ELR (cell line): Measurements from ENCODE around the gene LHFPL3.

ENCODE experiments used
- DNase-seq: peaks from one replicate; pipeline ENCODE4 v3.0.0-alpha.2; 2015; ENCODE audit warnings: low read depth

The LHFPL3 gene

DNA sequence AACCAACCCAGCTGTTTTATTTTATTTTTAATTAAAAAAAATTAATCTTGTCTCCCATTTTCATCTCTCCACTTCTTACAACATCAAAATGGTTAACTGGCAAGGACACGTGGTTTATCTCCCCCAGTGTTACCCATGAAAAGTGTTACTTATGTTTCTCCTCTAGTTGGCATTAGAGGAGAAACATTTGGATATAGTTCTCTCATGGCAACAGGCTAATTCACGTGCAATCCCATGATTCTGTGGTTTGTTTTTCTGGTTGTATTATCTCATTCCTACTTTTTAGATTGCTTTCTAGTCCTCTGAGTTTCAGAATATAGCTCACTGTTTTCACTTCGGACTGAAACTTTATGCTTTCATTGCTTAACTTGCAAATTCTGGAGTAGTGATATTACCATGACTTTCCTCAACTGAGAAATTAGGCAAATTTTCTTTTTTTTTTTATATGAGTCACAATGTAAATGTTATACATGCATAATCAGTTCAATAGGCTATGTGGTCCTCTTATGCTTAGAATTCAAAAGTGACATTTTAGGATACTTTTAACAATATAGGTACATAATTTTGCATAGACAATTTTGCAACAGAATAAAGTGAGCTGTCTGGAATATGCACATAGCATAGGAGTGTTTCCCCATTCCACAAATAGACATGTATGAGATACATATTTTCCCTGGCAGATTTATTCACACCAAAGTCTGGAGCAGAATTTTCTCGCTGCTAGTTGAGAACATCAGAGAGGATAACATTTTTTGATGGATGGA is 43.0 kb downstream of the LHFPL3 start:
- no peak for DNase-seq

DNA sequence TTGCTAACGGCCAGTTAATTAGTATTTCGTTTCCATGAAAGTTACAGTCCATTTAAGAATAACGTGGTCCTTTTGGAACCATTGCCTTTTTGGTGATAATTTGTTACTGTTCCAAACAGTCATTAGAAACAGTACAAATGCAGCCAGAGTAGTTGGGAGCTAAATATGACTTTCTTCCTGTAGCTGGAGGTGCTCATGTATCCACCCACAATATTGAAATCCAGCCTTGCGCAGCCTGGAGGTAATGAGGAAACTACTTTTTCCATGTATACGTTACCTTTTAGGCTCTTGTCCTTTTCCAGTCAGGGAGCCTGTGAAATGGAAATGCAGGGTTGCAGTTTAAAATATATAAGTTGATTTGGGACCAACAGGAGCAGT is 43.6 kb downstream of the LHFPL3 start:
- no peak for DNase-seq

DNA sequence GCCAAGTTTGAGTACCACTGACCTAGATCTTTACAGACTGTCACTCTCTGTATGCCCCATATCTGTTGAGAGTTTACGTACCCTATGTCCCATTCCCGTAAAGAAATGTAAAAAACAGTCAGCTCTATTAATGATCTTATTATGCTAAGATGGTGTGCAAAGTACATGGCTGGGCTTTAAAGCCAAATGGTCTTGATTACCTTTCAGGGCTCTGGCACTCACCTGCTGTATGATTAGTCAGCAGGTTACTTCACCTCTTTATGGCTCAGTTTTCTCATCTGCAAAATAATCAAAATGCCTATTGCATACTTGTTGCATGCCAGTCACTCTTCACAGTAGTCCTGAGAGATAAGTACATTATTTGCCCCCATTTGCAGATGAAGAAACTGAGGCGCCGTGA is 54.2 kb downstream of the LHFPL3 start:
- DNase-seq: no peak

DNA sequence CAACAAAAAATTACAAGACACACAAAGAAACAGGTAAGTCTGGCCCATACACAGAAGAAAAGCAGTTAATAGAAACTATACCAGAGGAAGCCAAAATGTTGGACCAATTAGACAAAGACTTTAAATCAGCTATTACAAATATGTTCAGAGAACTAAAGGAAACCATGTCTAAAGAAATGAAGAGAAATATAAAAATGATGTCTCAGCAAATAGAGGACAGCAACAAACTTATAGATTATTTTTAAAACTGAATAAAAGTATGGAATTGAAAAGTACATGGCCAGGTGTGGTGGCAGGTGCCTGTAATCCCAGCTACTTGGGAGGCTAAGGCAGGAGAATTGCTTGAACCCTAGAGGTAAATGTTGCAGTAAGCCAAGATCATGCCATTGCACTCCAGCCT is 58.5 kb downstream of the LHFPL3 start:
- DNase-seq: no peak

DNA sequence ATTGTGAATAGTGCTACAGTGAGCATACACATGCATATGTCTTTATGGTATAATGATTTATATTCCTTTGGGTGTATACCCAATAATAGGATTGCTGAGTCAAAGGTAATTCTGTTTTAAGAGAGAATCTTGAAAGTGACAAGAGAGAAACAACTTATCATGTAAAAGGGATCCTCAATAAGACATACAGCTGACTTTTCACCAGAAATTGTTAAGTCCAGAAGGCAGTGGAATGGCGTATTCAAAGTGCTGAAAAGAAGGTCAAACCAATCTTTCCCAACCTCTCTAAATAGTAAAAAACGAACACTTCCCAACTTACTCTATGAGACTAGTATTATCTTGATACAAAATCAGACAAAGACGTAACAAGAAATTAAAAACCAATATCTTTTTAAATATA is 59.8 kb downstream of the LHFPL3 start:
- no peak for DNase-seq

DNA sequence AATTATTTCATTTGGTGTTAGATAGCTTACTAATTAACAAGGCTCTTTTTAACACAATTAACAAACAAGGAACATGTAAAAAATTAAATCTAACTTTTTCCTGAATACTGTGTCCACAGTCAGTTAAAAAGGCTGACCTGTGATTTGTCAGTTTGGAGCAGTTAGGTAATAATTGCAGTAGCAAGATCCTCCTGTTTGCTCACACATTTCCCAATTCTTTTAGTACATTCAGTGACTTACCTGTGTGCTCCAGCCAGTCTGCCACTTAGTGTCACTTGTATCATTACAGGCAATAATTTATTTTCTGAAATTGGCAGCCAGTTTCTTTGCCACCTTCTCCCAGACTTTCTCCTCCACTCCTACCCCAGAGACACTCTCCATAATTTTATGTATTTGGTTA is 66.8 kb downstream of the LHFPL3 start:
- DNase-seq: no peak

DNA sequence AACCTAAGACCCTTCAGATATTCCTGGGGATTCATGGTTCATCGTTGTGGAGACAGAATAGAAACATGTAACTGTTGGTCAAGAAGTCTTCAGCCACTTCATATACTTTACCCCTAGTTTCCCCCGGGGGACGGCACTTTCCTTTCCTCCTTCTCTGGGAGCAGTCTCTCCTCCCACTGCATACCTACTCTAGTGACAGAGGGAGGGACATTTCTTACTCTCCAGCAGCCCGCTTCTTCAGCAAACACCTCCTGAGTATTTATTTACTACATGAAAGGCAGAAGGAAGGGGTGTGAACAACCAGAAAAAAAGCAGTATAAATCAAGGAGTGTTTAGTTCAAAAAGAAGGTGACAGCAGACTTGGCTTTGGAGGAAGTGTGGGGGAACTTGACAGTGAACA is 69.0 kb downstream of the LHFPL3 start:
- DNase-seq: no peak

DNA sequence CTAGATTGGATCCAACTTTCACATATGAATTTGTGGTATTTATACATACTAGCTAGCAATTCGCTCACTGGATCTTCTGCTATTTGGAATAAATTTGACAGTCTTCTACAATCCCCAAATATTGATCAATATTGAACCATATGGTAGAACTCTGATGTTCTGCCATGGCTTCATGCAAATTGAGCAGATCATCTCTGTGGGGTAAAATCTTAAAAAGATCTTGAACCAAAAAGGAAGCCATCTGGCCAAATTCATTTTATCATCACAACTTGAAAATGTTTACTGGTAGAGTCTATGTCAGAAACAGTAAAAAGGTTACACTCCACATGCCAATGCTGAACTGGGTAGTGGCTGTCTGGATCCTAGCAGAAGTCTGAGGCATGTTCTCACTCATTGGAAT is 80.0 kb downstream of the LHFPL3 start:
- DNase-seq: no peak

DNA sequence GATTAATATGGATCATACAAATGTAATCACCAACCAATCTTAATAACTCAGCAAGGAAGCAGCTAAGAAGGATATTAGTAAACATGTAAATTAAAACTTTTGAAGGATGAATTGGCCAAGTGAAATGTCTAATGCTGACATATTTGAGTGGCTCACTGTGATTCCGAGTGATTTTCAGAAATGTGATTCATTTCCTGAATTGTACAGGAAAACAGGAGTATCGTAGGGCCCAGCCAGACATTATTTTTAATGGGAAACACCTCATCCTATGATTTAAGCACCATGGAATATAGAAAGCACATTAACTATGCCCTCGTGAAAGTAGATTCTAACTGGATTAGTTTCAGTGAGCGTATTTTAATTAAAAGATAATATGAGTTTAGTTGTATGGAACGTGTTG is 82.3 kb downstream of the LHFPL3 start:
- no peak for DNase-seq

DNA sequence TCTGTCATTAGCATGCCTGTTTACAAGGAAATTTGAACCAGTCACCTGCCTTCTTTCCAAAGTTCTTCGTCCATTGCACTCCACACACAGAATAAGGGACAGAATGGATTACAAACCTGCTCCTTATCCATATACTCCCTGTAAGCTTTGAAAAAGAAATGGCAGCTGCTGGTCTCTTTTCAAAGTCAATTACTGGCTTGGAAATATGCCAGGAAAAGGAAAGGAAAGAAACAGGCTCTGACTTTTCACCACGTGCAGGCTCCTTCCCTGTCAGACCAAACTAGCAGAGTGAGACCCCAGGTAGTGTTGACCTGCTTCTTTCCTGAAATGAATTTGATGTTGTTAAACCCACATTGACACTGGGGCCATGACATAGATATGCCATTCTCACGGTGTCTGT is 84.5 kb downstream of the LHFPL3 start:
- no peak for DNase-seq

DNA sequence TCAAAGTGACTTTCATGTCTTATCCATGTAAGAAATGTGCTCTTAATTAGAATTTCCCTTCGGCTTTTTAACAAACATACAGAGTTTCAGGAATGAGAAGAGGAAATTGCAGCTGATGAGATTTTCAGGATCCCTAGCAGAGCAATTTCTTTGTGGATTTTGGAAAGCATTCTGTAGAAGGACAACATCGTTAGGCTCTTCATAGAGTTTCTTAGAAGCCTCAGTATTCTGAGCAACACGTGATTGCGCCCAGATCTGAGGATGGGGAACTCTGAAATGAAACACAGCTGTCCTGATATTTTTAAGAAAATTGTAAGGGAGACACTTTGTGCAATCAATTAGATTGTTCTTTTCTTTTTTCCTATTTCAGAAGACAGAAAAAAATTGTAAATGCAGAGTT is 85.8 kb downstream of the LHFPL3 start:
- no peak for DNase-seq

DNA sequence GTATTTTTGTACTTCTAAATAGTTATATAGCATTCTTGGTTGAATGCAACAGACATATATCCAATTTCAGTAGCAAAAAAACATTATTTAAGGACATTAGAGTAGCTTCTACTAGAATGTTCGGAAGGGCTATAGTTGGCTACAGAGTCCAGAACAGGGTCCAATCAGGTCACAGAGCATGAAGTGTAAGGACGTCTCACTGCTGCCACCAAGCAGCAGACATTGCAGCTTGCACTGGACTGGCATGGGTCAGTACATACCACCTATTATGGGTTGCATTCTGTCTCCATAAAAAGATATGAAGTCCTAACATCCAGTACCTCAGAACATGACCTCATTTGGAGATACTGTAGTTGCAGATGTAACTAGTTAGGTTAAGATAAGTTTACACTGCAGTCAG is 87.3 kb downstream of the LHFPL3 start:
- no peak for DNase-seq

DNA sequence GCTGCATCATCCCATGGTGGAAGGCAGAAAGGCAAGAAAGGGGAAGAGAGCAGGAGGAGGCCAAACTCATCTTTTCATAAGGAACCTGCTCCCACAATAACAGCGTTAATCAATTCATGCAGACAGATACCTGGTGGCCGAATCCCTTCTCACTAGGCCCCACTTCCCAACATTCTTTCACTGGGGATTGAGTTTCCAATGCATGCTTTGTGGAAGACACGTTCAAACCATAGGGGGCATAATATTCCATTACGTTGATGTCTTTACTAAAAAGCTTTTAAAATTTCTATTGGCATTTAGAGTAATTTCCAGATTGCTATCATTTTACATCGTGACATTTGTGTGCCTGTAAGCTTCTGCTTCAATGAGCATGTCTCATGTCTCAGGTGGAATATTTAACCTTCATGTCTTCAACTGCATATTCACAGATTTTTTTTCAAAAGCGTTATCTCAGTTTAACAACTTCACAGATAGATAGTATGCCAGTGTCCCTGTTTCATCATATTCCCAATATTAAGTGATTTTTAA is 88.5 kb downstream of the LHFPL3 start:
- no peak for DNase-seq

DNA sequence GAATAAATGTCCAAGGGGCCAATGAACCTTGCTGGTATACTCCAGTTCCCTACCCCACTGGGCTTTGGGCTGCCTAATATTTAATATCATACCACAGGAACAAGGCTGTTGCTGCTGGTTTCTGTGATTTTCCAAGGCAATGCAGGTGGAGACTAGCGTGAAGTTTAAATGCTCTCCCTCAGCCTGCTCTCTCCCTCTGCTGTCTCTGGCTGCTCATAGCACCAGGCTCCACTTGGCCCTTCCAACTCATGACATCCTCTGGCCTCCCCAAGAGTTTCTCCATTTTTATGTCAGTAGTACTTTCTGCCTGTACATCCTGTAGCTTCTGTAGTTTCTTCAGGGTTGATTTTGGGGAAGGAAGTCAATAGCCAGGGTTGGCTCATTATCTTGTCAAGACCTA is 103.5 kb downstream of the LHFPL3 start:
- no peak for DNase-seq

DNA sequence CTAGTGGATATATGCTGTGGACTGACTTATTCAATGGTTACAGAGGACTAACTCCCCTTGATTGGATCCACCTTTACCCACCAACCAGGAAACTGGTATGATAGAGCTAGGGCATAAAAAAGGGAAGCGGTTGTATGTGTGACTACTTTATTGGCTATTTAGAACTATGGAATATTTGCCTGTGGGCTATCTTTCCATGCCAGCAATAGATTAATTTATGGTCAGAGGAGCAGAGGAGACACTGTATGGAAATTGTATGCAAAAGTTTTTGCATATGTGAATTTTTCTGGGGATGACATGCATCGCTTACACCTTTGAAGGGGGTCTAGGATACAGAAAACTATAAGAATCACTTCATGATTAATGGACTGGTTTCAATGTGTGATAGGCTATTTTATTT is 105.7 kb downstream of the LHFPL3 start:
- no peak for DNase-seq

DNA sequence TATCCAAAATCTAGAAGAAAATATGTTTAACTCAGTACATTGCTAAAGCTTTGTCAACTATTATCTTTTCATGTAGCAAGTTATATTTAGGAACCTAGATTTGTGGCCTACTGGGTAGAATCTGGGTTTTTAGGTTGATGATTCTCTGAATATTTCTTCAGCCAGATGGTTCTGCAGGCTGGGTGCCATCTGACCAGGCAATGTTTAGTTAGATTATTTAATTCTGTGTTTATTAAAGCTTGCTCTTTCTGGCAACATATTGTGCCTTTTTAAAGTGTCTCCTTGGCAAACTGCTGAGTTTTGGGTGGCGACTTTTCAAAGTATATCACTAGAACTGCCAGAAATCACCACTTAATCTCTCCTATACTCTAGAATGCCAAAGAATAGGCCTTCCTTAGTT is 114.1 kb downstream of the LHFPL3 start:
- DNase-seq: no peak

DNA sequence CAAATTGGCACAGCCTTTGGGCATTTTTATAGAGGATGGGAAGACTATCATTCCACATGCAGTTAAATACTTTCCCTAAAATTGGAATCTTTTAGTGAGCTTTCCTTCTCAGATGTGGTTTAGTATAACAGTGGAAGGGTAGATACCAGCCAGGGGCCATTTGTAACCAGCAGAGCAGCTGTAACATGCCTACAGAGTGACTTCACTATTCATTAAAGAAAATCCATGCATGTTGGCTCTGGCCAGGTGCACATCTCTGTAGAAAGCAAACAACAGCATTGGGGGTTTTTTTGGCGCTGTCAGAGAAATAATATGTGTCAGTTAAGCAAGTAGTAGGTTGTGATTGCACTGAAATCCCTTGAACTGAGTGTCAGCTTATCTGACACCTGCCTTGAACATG is 115.6 kb downstream of the LHFPL3 start:
- no peak for DNase-seq

DNA sequence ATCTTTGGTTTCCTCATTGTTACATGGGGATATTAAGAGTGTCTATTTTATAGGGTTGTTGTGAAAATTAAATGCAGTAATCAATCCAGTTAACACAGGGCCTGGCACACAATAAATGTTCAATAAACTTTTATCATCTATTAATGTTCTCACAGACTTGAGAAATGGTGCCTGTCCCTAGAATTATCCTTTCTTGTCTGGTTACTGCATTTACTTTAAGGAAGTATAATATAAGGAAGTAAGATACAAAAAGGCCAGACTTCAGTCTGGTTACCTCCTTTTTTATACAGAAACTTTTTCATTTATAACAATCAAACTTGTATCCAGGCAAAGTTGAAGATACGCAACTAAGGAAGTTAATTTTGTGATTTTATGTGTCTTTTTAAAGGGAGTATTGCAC is 117.0 kb downstream of the LHFPL3 start:
- DNase-seq: no peak

DNA sequence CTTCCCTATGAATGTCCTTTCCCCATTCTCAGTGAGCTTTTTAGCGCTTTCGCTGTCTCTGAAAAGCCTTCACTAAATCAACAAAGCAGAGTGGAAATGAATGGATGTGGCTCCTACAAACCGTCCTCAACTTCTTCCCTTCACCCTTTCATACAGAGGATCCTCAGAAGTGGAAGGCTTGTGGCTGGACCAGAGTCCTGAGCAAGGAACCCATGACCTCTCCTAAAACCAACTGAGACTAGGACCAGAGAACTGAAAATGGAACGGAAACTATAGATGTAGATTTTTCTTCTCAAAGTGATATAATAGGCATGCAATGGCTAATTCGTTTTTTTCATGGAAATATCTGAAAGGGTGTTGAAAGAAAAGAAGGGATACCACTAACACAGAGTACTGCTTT is 122.5 kb downstream of the LHFPL3 start:
- DNase-seq: no peak

DNA sequence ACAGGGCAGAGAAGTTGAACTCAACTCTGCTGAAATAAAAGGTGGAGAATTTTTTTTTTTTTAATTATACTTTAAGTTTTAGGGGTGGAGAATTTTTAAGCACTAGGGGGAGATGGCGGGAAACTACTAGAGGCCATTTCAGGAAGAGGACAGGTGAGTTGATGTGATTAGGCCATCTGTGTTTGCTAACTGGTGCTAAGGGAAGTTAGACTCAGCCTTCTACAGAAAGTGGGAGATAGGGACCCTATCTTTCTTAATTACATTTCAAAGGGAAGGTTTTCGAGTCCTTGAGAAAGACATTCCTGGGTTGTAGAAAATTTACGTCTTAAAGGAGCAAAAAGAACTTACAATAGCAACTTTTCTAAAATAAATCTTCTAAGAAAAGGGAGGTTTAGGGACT is 124.8 kb downstream of the LHFPL3 start:
- DNase-seq: no peak

DNA sequence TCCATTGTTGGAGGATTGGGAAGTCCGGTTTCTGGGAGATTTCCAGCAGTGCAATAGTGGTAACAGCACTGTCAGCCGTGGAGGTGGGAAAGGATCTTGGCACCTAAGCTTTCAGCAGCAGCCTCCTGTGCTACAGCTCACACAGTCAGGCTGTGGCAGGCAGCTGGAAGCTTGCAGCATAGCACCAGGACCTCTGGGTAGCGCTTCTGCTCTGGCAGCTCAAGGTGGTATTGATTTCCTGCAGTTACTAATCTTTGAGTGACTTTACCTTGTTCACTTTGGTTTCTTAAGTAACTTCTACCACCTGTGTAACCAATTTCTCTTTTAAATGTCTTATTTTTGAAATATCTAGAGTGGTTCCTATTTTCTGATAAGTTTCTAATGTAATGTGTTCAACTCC is 130.5 kb downstream of the LHFPL3 start:
- DNase-seq: no peak

DNA sequence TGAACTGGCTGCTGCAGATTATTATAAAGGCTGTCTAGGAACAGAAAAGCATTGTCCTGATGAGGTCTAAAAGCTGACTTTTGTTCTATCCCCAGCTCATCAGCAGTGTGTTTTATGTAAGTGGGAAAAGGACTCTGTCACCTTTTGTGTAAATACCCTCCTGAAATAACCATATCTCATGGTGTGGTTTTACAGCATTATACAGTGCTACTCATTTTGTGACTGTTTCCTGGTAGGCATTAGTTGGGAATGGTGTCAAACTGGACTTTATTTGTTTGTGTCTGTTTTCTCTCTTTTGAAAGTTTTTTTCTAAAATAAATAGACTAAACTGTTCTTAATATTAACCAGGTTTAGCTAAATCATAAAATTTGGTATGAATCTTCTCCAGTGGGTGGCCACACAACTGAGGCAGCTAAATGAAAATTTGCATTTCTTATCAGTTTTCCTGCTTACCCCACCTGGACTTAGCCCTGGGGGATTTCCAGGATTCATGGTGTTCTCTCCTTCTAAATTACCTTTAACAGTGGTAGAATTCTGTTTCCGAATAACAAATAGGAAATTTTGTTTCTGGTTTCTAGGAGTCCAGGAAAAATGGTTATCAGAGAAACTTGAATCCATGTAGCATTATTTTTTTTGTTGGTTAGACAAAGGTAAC is 140.9 kb downstream of the LHFPL3 start:
- DNase-seq: no peak

DNA sequence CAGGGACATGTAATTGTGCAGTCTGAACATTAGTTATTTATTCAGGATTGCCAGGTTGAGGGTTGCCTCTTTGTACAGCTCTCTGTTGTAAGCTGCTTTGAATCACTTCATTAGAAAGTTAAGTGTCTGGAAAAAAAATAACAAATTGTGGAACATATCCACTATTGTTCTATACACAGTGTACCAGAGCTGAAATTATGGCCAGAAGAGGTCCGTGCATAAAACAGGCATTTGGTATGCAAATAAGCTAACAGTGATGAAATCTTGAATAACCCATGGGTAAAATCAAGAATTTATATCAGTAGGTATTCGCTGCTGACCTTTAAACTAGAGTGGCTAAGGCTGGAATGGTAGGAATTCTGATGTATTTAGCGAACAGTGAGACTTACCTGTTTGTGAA is 152.1 kb downstream of the LHFPL3 start:
- no peak for DNase-seq
